NCI-H2081 treated with DMSO at 0.1 percent for 48 hours (cell line): ENCODE results near the gene NINL.

ENCODE experiments used
- DNase-seq: peaks from one replicate; lab custom pipeline; 2025; lab: John Stamatoyannopoulos, UW

The NINL gene

GRCh38 chr20:25500880-25501351, 84.4 kb downstream of the NINL start:
- no peak for DNase-seq

- DNase-seq = no peak
Observed at GRCh38 chr20:25499855-25500434, 85.4 kb downstream of the NINL start.

- no peak for DNase-seq
Observed at GRCh38 chr20:25499031-25499430, 86.3 kb downstream of the NINL start.

GRCh38 chr20:25498280-25498606, 87.1 kb downstream of the NINL start:
- DNase-seq = no peak

- no peak for DNase-seq
Observed at GRCh38 chr20:25497586-25498279, 87.6 kb downstream of the NINL start.

GRCh38 chr20:25496968-25497401, 88.3 kb downstream of the NINL start:
- DNase-seq = no peak

GRCh38 chr20:25496165-25496967, 89.0 kb downstream of the NINL start:
- DNase-seq = no peak

GRCh38 chr20:25495189-25495824, 90.0 kb downstream of the NINL start:
- no peak for DNase-seq

- no peak for DNase-seq
Observed at GRCh38 chr20:25494506-25495188, 90.7 kb downstream of the NINL start.

- DNase-seq = no peak
Observed at GRCh38 chr20:25493748-25494505, 91.4 kb downstream of the NINL start.

- DNase-seq = no peak
Observed at GRCh38 chr20:25493137-25493536, 92.2 kb downstream of the NINL start.

- DNase-seq = no peak
Observed at GRCh38 chr20:25491446-25492038, 93.8 kb downstream of the NINL start.

- no peak for DNase-seq
Observed at GRCh38 chr20:25490656-25491445, 94.5 kb downstream of the NINL start.

- no peak for DNase-seq
Observed at GRCh38 chr20:25489221-25489871, 96.0 kb downstream of the NINL start.

- no peak for DNase-seq
Observed at GRCh38 chr20:25487975-25488374, 97.4 kb downstream of the NINL start.

GRCh38 chr20:25487306-25487705, 98.0 kb downstream of the NINL start:
- DNase-seq = no peak

GRCh38 chr20:25486377-25486776, 99.0 kb downstream of the NINL start:
- no peak for DNase-seq

GRCh38 chr20:25485872-25486271, 99.5 kb downstream of the NINL start:
- no peak for DNase-seq

GRCh38 chr20:25484911-25485511, 100.3 kb downstream of the NINL start:
- DNase-seq = no peak
